HEK293 (cell line): Measurements from ENCODE around the gene TFAP2B.

Experiments used
- CTCF ChIP-seq: fragments of 450-650 bp; formaldehyde crosslinking; IDR thresholded peaks from 2 replicates; pipeline ENCODE4 v1.5.1; 2016; ENCODE audit warnings: missing biosample characterization, missing genetic modification characterization
- MZF1 ChIP-seq: fragments of 450-650 bp; formaldehyde crosslinking; IDR thresholded peaks from 2 replicates; pipeline ENCODE4 v1.5.1; 2017; ENCODE audit warnings: missing biosample characterization, missing genetic modification characterization, borderline replicate concordance
- ZBTB26 ChIP-seq: fragments of 450-650 bp; formaldehyde crosslinking; optimal IDR thresholded peaks from 2 replicates; pipeline ENCODE3; 2016; ENCODE audit warnings: missing biosample characterization, mild to moderate bottlenecking, missing genetic modification characterization
- ZNF146 ChIP-seq: fragments of 450-650 bp; formaldehyde crosslinking; IDR thresholded peaks from 2 replicates; pipeline ENCODE4 v1.5.1; 2016; ENCODE audit warnings: missing biosample characterization, missing genetic modification characterization
- ZNF16 ChIP-seq: fragments of 450-650 bp; formaldehyde crosslinking; IDR thresholded peaks from 2 replicates; pipeline ENCODE4 v1.5.1; 2016; ENCODE audit warnings: low read depth, missing biosample characterization, missing genetic modification characterization
- ZNF184 ChIP-seq: fragments of 450-650 bp; IDR thresholded peaks from 2 replicates; pipeline ENCODE4 v1.5.1; 2018; ENCODE audit warnings: missing biosample characterization, mild to moderate bottlenecking, missing genetic modification characterization
- ZNF24 ChIP-seq: fragments of 450-650 bp; formaldehyde crosslinking; IDR thresholded peaks from 2 replicates; pipeline ENCODE4 v1.5.1; 2016; ENCODE audit warnings: missing biosample characterization, missing genetic modification characterization
- ZNF302 ChIP-seq: fragments of 450-650 bp; formaldehyde crosslinking; IDR thresholded peaks from 2 replicates; pipeline ENCODE4 v1.5.1; 2016; ENCODE audit warnings: missing biosample characterization, missing genetic modification characterization, low read depth
- ZSCAN30 ChIP-seq: fragments of 450-650 bp; IDR thresholded peaks from 2 replicates; pipeline ENCODE4 v1.5.1; 2018; ENCODE audit warnings: missing biosample characterization, mild to moderate bottlenecking, missing genetic modification characterization, moderate library complexity

GRCh38 chr6:50824552-50824951, 5.9 kb downstream of the TFAP2B start:
- no peak for TF ChIP-seq CTCF (tag by site-specific recombination)
- TF ChIP-seq ZNF184 (tag by site-specific recombination): no peak
- no peak for TF ChIP-seq MZF1 (tag by site-specific recombination)
- TF ChIP-seq ZNF16 (tag by site-specific recombination): no peak
- TF ChIP-seq ZSCAN30 (tag by site-specific recombination): no peak
- no peak for TF ChIP-seq ZBTB26 (tag by site-specific recombination)
- TF ChIP-seq ZNF24 (tag by site-specific recombination): no peak
- TF ChIP-seq ZNF146 (tag by site-specific recombination): no peak
- TF ChIP-seq ZNF302 (tag by site-specific recombination): no peak
